Retinal pigment epithelial cell (primary cell): ENCODE data around the gene CCL15.

ENCODE experiments used
- DNase-seq: peaks from one replicate; pipeline ENCODE4 v3.0.0-alpha.2; 2010; ENCODE audit warnings: low read depth
- H3K4me3 ChIP-seq: 2 replicates; pipeline ENCODE4 v1.5.1; 2011; ENCODE audit warnings: mild to moderate bottlenecking, low read length, control low read depth, moderate library complexity
- CTCF ChIP-seq: conservative IDR thresholded peaks from 2 replicates; pipeline ENCODE4 v1.5.1; 2011; ENCODE audit warnings: low read depth, low read length, control low read depth, inconsistent platforms

Gene CCL15

DNA sequence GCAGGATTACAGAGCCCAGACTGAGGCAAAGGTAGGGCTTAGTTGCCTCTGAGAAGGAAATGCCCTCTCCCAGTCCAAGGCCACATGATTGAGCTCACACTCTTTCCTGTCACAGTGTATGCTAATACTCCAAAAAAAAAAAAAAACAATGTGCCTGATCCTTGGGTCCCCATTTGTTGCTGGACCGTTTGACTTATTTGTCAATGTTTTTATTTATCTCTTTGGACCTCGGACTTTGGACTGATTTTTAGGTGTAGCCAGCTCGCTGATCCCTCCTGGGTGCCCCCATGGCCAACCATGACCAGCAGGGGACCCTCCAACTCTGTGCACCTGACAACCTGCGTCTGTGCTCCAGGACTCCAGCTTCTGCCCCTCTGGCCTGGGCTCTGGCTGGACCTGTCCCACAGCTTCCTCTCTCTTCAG, 19.4 kb downstream of the CCL15 start:
- no peak for DNase-seq
- TF ChIP-seq CTCF, result no peak
- no peak overlapping the region for H3K4me3 ChIP-seq

DNA sequence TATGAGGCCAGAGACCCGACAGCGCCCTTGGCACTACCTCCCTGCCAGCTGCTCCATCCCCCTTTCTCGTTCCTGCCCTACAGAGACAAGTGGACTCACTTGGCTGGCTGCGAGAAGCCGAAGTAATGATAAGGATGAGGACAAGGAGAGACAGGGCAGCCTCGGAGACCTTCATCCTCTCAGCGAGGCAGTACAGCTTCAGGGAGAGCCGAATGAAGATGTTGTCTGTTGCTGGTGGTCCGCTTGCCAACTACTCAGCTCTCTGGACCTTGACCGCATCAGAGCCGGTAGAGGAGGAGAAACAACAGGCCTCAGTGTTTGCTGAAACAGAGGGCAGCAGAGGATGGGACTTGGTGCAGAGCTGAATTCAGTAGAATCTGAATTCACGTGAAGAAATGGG, 20.1 kb downstream of the CCL15 start, which contains the start of gene CCL16:
Gene CCL16 (minus strand): TSS at position 252 of the 400 bp plus-strand sequence. CDS start 77 bp downstream, at position 175.
- no peak for TF ChIP-seq CTCF
- DNase-seq, result no peak

DNA sequence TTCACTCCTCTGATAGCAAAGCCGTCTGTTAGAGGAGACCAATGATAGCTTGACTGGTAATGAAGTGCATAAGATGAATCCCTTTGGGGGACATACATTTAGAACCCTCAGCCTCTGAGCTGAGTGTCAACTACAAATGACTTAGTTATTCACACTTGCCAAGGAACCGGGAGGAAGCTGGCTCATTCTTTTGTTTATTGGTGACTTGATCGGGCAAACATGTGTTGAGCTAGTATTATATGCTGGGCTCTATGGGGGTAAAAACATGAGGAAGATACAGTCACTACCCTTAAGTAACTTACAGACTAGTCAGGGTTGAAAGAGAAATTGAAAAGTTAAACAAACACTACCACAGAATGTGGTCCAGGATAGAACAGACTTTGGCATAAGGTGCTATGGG, 23.0 kb downstream of the CCL15 start:
- TF ChIP-seq CTCF, result no peak
- H3K4me3 ChIP-seq, result no peak overlapping the region
- no peak for DNase-seq

More for the DNA sequence above, 20.1 kb downstream of the CCL15 start, which contains the start of gene CCL16:
- no peak within 1 kb of the TSS for H3K4me3 ChIP-seq

DNA sequence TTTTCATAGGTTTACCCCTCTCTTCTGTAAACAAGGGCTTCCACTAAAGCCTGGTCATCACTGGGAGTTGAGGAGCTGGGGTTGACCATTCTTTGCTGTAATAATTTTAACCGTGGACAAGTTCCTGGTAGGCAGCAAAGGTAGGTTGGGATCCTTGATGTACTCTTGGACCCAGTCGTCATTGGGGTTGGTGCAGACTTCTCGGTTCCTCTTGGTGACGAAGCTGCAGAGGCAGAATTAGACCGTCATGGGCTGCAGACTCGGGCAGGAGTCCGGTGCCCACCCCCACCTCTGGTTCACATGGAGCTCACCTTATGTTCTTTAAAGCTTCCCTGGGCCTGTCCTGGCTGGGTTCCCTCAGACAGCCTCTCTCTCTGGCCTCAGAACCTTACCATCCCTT, 23.8 kb downstream of the CCL15 start:
- no peak overlapping the region for H3K4me3 ChIP-seq
- TF ChIP-seq CTCF, result no peak
- DNase-seq, result no peak

DNA sequence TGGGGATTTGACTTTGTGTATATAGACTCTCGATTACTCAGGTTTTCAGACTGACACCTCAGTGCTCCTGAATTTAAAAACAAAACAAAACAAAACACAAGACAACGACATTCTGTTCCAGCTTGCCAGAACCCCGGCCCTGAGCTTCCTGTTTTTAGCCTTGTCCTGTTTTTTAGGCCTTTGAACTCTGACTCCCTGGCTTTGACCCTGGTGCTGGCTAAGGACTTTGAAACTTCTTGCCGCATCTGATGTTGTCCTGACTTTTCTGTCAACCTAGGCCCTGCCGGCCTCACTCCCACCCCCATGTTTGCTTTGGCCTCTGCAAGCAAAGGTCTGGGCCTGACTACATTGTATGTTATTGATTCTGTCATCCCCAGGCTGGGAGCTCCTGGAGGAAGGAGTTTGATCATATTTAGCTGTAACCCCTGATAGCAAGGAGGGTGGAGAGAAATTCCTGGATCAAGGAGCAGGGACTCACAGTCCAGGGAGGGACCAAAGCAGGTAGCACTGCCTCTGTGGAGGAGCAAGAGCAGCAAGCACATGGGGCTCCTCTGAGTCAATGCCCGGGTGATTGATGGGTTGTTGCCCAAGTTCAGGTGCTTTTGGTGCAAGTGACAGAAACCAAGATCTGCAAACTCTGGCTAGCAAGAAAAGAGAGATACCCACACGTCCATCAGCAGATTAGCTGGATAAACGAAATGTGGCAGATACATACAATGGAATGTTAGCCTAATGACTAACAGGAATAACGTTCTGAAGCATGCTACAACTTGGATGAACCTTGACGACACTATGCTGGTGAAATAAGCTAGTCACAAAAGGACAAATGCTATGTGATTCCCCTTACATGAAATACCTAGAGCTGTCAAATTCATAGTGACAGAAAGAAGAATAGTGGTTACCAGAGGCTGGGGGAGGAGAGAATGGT, 27.8 kb downstream of the CCL15 start:
- H3K4me3 ChIP-seq, result no peak overlapping the region
- no peak for TF ChIP-seq CTCF
- DNase-seq, result no peak

GRCh38 chr17:35972945-35973332, 28.4 kb downstream of the CCL15 start:
- H3K4me3 ChIP-seq, result no peak overlapping the region
- DNase-seq, result no peak
- no peak for TF ChIP-seq CTCF

GRCh38 chr17:35972535-35972934, 28.8 kb downstream of the CCL15 start:
- no peak for TF ChIP-seq CTCF
- no peak overlapping the region for H3K4me3 ChIP-seq
- DNase-seq, result no peak
